HCT116 (cell line): ENCODE measurements around the gene HNRNPK. TPM values are rescaled to one million over a fixed set of nuclear protein-coding genes. Genes with fewer than 3 reads are reported as not detected.

Source experiments
- ATAC-seq: fragments of 200-7000 bp; cut with Tn5 transposase; 2 replicates; pipeline ENCODE4 v1.9.1; 2020; ENCODE audit warnings: mild to moderate bottlenecking, moderate library complexity
- BruUV-seq: library from RNA; stranded (reverse); fragments of 400-500 nt; replicated peaks from 2 replicates; lab custom pipeline; 2021; lab: Mats Ljungman, UMichigan
- CTCF ChIA-PET: fragments of 300-600 bp; sonication (Branson Sonifier 250); formaldehyde crosslinking; loops from one replicate; lab custom pipeline; 2021; ENCODE audit warnings: antibody characterized with exemption; lab: Charles Lee
- POLR2A ChIA-PET: fragments of 300-600, 350-600 bp; sonication (Branson Sonifier 250); formaldehyde crosslinking; loops from one replicate; lab custom pipeline; 2021; ENCODE audit warnings: antibody characterized with exemption; lab: Charles Lee
- RAD21 ChIA-PET, 2 experiments: fragments of 300-600 bp; sonication (Branson Sonifier 250); formaldehyde crosslinking; loops; one replicate each; lab custom pipeline; 2023; ENCODE audit warnings: low total read pairs in 2 of 2; ENCODE audit not compliant: uncharacterized antibody in 2 of 2, unreplicated experiment in 2 of 2, low non-redundant PET in 1 of 2; lab: Charles Lee
- DNase-seq: peaks from one replicate; pipeline ENCODE4 v3.0.0-alpha.2; 2010; ENCODE audit warnings: low read depth, low spot score
- H2AFZ ChIP-seq: fragments of 200-600 bp; shearing (Covaris generic), sonication (generic); 2 replicates; pipeline ENCODE4 v1.6.1; 2017; ENCODE audit warnings: low read depth, mixed run types, mixed read lengths, antibody characterized with exemption, low read length; ENCODE audit not compliant: poor library complexity, severe bottlenecking
- H3K27ac ChIP-seq: 2 replicates; pipeline ENCODE4 v1.5.1; 2012; ENCODE audit warnings: low read depth, low read length
- H3K27me3 ChIP-seq: fragments of 200-600 bp; sonication (generic); 2 replicates; pipeline ENCODE4 v1.6.1; 2016; ENCODE audit warnings: mixed run types, low read length, mixed read lengths; ENCODE audit not compliant: insufficient read depth
- H3K36me3 ChIP-seq, 2 experiments: fragments of 200-500 bp in 1 of 2; fragments of 200-600 bp in 1 of 2; sonication (Bioruptor generic) in 1 of 2; sonication (generic) in 1 of 2; 2 replicates each; pipeline versions ENCODE4 v1.5.1 to v1.6.1; 2014 to 2016; ENCODE audit warnings: low read length in 2 of 2, inconsistent platforms in 1 of 2, mixed read lengths in 1 of 2, mixed run types in 1 of 2; ENCODE audit not compliant: insufficient read depth in 2 of 2, control insufficient read depth in 1 of 2
- H3K4me1 ChIP-seq, 2 experiments: fragments of 200-600 bp in 1 of 2; sonication (generic) in 1 of 2; 2 replicates each; pipeline versions ENCODE4 v1.5.1 to v1.6.1; 2012 to 2017; ENCODE audit warnings: low read length in 2 of 2, inconsistent platforms in 1 of 2, mild to moderate bottlenecking in 1 of 2, mixed read lengths in 1 of 2, mixed run types in 1 of 2, moderate library complexity in 1 of 2; ENCODE audit not compliant: insufficient read depth in 2 of 2, control insufficient read depth in 1 of 2
- H3K4me2 ChIP-seq: fragments of 200-600 bp; sonication (generic); 2 replicates; pipeline ENCODE4 v1.6.1; 2017; ENCODE audit warnings: mixed run types, low read length, mixed read lengths
- H3K4me3 ChIP-seq, 2 experiments: fragments of 200-600 bp in 1 of 2; sonication (generic) in 1 of 2; replicated peaks in 1 of 2; 2 replicates each; pipeline ENCODE4 v1.5.1; 2011 to 2016; ENCODE audit warnings: low read length in 2 of 2, control low read depth in 1 of 2, low read depth in 1 of 2, mild to moderate bottlenecking in 1 of 2, mixed read lengths in 1 of 2, mixed run types in 1 of 2
- H3K79me2 ChIP-seq: fragments of 200-600 bp; sonication (generic); 2 replicates; pipeline ENCODE4 v1.6.1; 2017; ENCODE audit warnings: mild to moderate bottlenecking, mixed run types, low read length, moderate library complexity, mixed read lengths; ENCODE audit not compliant: insufficient read depth
- H3K9ac ChIP-seq: fragments of 200-600 bp; sonication (generic); 2 replicates; pipeline ENCODE4 v1.6.1; 2016; ENCODE audit warnings: low read length, mixed read lengths
- H3K9me2 ChIP-seq: fragments of 200-600 bp; sonication (generic), shearing (Covaris generic); 2 replicates; pipeline ENCODE4 v1.6.1; 2017; ENCODE audit warnings: mixed run types, mild to moderate bottlenecking, moderate library complexity; ENCODE audit not compliant: insufficient read depth
- H3K9me3 ChIP-seq, 2 experiments: fragments of 200-500 bp in 1 of 2; fragments of 200-600 bp in 1 of 2; sonication (Bioruptor generic) in 1 of 2; sonication (generic) in 1 of 2; 2 replicates each; pipeline ENCODE4 v1.6.1; 2014 to 2017; ENCODE audit warnings: low read length in 2 of 2, mixed read lengths in 2 of 2, inconsistent platforms in 1 of 2, low read depth in 1 of 2, mild to moderate bottlenecking in 1 of 2, mixed run types in 1 of 2, moderate library complexity in 1 of 2; ENCODE audit not compliant: control insufficient read depth in 1 of 2, insufficient read depth in 1 of 2
- H4K20me1 ChIP-seq: fragments of 200-600 bp; sonication (generic), shearing (Covaris generic); 2 replicates; pipeline ENCODE4 v1.6.1; 2017; ENCODE audit warnings: mixed run types, mild to moderate bottlenecking, moderate library complexity; ENCODE audit not compliant: insufficient read depth
- CEBPB ChIP-seq: IDR thresholded peaks from 2 replicates; pipeline ENCODE4 v1.6.1; 2012; ENCODE audit warnings: low read depth
- EZH2 ChIP-seq: fragments of 200-600 bp; sonication (generic); IDR thresholded peaks from 2 replicates; pipeline ENCODE4 v1.6.1; 2017; ENCODE audit warnings: antibody characterized with exemption, mixed run types
- EZH2phosphoT487 ChIP-seq: fragments of 200-600 bp; IDR thresholded peaks from 2 replicates; pipeline ENCODE4 v1.6.1; 2018; ENCODE audit warnings: antibody characterized with exemption, borderline replicate concordance
- FOSL1 ChIP-seq: IDR thresholded peaks from 2 replicates; pipeline ENCODE4 v1.6.1; 2012; ENCODE audit warnings: low read depth
- JUND ChIP-seq: IDR thresholded peaks from 2 replicates; pipeline ENCODE4 v1.6.1; 2012
- POLR2A ChIP-seq: IDR thresholded peaks from 2 replicates; pipeline ENCODE4 v1.7.0; 2011; ENCODE audit warnings: borderline replicate concordance; ENCODE audit not compliant: insufficient read depth, insufficient read length; ENCODE audit errors: extremely low read depth
- POLR2AphosphoS5 ChIP-seq: IDR thresholded peaks from 2 replicates; pipeline ENCODE4 v1.6.1; 2011; ENCODE audit warnings: mild to moderate bottlenecking, low read depth, low read length, moderate library complexity
- SIN3A ChIP-seq: IDR thresholded peaks from 2 replicates; pipeline ENCODE4 v1.6.1; 2012; ENCODE audit warnings: low read depth
- SP1 ChIP-seq: IDR thresholded peaks from 2 replicates; pipeline ENCODE4 v1.6.1; 2012; ENCODE audit warnings: low read depth
- SRF ChIP-seq: IDR thresholded peaks from 2 replicates; pipeline ENCODE4 v1.6.1; 2012; ENCODE audit warnings: low read depth
- TCF7L2 ChIP-seq: IDR thresholded peaks from 2 replicates; pipeline ENCODE4 v1.7.0; 2011; ENCODE audit warnings: borderline replicate concordance, inconsistent platforms; ENCODE audit not compliant: insufficient read depth, insufficient read length; ENCODE audit errors: extremely low read depth
- YY1 ChIP-seq: IDR thresholded peaks from 2 replicates; pipeline ENCODE4 v1.6.1; 2011; ENCODE audit warnings: low read length, low read depth, moderate library complexity, mild to moderate bottlenecking; ENCODE audit not compliant: insufficient replicate concordance; ENCODE audit errors: extremely low read depth
- ZNF274 ChIP-seq: fragments of 200-500 bp; sonication (Bioruptor generic); IDR thresholded peaks from 2 replicates; pipeline ENCODE4 v1.6.1; 2014; ENCODE audit warnings: mild to moderate bottlenecking, low read depth, low read length, inconsistent platforms
- intact Hi-C: fragments of 100-400 bp; cut with micrococcal nuclease; formaldehyde crosslinking; loops from 2 replicates; pipeline ENCODE4 v1.10.0; 2022
- total RNA-seq: library from RNA; stranded (reverse); gene quantifications from one replicate; pipeline ENCODE4 v1.2.1, GENCODE V29; 2021; ENCODE audit not compliant: unreplicated experiment
- TF ChIP-seq, protein P1 (sequence below): IDR thresholded peaks from 2 replicates; pipeline ENCODE4 v1.6.1; 2011; ENCODE audit warnings: mild to moderate bottlenecking, low read length, moderate library complexity; ENCODE audit not compliant: insufficient replicate concordance; ENCODE audit errors: extremely low read depth
- TF ChIP-seq, protein P2 (sequence below): IDR thresholded peaks from 2 replicates; pipeline ENCODE4 v1.6.1; 2012
- TF ChIP-seq, protein P3 (sequence below), 3 experiments: fragments of 200-600 bp in 1 of 3; sonication (generic) in 1 of 3; IDR thresholded peaks in 2 of 3; conservative IDR thresholded peaks in 1 of 3; 2 replicates each; pipeline ENCODE4 v1.5.1; 2012 to 2017; ENCODE audit warnings: low read depth in 2 of 3, low read length in 2 of 3, antibody characterized with exemption in 1 of 3, borderline replicate concordance in 1 of 3, control low read depth in 1 of 3, mild to moderate bottlenecking in 1 of 3, mixed read lengths in 1 of 3, mixed run types in 1 of 3, moderate library complexity in 1 of 3; ENCODE audit not compliant: insufficient read depth in 1 of 3

Gene HNRNPK
- total RNA-seq, 1 experiment from 2014 or later = 624 TPM

DNA sequence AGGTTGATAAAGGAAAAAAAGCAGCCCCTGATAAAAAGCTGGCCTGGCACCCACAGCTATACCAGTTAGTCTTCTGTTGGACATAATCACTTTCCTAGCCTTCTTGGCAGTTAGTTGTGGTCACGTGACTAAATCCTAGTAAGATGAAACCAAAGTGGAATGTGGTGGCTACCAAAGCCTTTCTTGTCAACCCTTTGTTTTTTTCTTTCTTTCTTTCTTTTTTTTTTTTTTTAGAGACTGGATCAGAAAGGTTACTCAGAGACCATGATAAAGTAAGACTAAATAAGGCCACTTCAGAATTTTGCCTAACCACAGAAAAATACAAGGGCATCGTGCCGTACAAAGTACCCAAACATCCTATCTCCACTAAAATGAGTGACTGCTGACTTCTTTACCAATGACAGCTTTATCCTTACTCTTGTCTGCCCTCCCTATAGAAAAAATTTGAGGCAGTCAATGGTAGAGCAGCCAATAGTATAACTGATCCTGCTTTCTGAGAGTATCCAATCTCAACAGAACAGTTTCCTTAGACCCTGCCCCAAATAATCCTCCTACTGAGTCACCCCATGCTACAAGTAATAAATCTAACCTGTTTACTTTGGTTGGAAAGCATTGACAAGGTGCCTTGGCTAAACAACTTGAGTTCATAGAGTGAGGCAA lies 44.6 kb downstream of the HNRNPK start:
- Histone ChIP-seq H3K9ac (no peak overlapping the region), H3K4me2 (no peak overlapping the region), H2AFZ (peak overlapping the region; percentile 71), H4K20me1 (no peaks in the 10 kb centered on the region), H3K4me1 (peaks cover 7 to 13% of the 10 kb centered on the region in 2 experiments; a peak in 3 of 4 replicates), H3K79me2 (no peaks in the 10 kb centered on the region), H3K27me3 (no peaks in the 10 kb centered on the region), H3K27ac (no peak overlapping the region), H3K9me2 (no peaks in the 10 kb centered on the region), H3K36me3 (no peaks in the 10 kb centered on the region), H3K4me3 (no peak overlapping the region), H3K9me3 (no peaks in the 10 kb centered on the region)
- no peak for TF ChIP-seq SIN3A
- TF ChIP-seq, protein P1, sequence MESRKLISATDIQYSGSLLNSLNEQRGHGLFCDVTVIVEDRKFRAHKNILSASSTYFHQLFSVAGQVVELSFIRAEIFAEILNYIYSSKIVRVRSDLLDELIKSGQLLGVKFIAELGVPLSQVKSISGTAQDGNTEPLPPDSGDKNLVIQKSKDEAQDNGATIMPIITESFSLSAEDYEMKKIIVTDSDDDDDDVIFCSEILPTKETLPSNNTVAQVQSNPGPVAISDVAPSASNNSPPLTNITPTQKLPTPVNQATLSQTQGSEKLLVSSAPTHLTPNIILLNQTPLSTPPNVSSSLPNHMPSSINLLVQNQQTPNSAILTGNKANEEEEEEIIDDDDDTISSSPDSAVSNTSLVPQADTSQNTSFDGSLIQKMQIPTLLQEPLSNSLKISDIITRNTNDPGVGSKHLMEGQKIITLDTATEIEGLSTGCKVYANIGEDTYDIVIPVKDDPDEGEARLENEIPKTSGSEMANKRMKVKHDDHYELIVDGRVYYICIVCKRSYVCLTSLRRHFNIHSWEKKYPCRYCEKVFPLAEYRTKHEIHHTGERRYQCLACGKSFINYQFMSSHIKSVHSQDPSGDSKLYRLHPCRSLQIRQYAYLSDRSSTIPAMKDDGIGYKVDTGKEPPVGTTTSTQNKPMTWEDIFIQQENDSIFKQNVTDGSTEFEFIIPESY = no peak
- no peak for TF ChIP-seq SRF
- no peak for TF ChIP-seq EZH2phosphoT487
- TF ChIP-seq, protein P2, sequence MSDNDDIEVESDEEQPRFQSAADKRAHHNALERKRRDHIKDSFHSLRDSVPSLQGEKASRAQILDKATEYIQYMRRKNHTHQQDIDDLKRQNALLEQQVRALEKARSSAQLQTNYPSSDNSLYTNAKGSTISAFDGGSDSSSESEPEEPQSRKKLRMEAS = no peak
- no peak for TF ChIP-seq JUND
- TF ChIP-seq POLR2A = no peak
- no peak for TF ChIP-seq YY1
- TF ChIP-seq, protein P3, sequence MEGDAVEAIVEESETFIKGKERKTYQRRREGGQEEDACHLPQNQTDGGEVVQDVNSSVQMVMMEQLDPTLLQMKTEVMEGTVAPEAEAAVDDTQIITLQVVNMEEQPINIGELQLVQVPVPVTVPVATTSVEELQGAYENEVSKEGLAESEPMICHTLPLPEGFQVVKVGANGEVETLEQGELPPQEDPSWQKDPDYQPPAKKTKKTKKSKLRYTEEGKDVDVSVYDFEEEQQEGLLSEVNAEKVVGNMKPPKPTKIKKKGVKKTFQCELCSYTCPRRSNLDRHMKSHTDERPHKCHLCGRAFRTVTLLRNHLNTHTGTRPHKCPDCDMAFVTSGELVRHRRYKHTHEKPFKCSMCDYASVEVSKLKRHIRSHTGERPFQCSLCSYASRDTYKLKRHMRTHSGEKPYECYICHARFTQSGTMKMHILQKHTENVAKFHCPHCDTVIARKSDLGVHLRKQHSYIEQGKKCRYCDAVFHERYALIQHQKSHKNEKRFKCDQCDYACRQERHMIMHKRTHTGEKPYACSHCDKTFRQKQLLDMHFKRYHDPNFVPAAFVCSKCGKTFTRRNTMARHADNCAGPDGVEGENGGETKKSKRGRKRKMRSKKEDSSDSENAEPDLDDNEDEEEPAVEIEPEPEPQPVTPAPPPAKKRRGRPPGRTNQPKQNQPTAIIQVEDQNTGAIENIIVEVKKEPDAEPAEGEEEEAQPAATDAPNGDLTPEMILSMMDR (IDR thresholded peaks at IDR 0.05 in 2 of 3, conservative IDR thresholded peaks at IDR 0.05 in 1 of 3; ENCODE audit: borderline replicate concordance in 1 of 3, insufficient read depth in 1 of 3, low read depth in 2 of 3, low read length in 2 of 3) = no peak
- no peak for TF ChIP-seq SP1
- TF ChIP-seq TCF7L2 = no peak
- no peak for TF ChIP-seq POLR2AphosphoS5
- no peak for TF ChIP-seq FOSL1
- TF ChIP-seq CEBPB = no peak
- no peak for TF ChIP-seq EZH2
- TF ChIP-seq ZNF274 = no peak
- intact Hi-C loops = loop anchor here (10.0 kb wide), 2 partner anchors 459 to 1209 kb away; no protein-coding TSS in a partner anchor
- no peak for ATAC-seq
- no TSS peak for BruUV-seq
- ChIA-PET RAD21 (no interaction called here), CTCF (interaction anchor here (1.0 to 1.3 kb wide), 3 partner anchors 14 to 462 kb away, joined by 3 to 6 read pairs (median 6); partner anchors contain the start of gene KIF27), POLR2A (interaction anchor here (0.7 to 1.2 kb wide), 3 partner anchors 45 to 343 kb away, joined by 3 read pairs; partner anchors contain the start of gene HNRNPK)
- DNase-seq = no peak
